Measurements from ENCODE around the gene MFSD12. TPM values are rescaled to one million over a fixed set of nuclear protein-coding genes. Genes with fewer than 3 reads are reported as not detected.

The MFSD12 gene
- total RNA-seq, 1 donor from 2014 or later, result 181 TPM

DNA sequence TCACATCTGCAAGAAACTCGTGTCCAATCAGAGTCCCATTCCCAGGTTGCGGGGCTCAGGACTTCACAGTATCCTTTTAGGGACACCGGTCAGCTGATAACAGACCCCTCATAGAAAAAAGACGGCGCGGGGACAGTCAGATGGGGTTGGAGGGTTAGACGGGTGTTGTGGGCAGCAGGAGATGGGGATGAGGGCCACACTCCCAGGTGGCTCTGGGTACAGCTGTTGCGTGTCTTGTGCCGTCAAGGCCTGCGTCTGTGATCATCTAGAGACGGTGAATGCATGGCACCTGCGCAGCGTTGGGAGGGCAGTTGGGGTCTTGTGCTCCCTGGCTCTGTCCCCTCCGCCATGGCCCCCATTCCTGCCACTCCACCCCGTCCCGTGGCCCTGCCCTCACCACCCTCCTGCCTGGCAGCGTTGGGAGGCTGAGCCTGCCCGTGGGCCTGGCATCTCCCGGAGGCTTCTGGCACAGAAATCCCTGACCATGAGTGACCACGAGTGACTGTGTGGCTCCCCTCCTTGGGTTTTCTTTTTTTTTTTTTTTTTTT, 32.4 kb downstream of the MFSD12 start:
- no peak overlapping the region for H3K4me3 Mint-ChIP-seq (ENCODE audit: unreplicated experiment)
- H3K27me3 Mint-ChIP-seq (ENCODE audit: low read depth, unreplicated experiment), result no peaks in the 10 kb centered on the region
- DNase-seq (ENCODE audit: low read depth), result no peak
- Histone ChIP-seq H3K36me3 (ENCODE audit: insufficient read depth, low read length) (peaks cover 4% of the 10 kb centered on the region), H3K4me2 (ENCODE audit: low read length) (no peak overlapping the region), H3K9ac (ENCODE audit: low read length) (no peak overlapping the region), H3K27ac (ENCODE audit: low read depth, low read length) (no peak overlapping the region), H3K4me3 (ENCODE audit: insufficient read depth, low read depth, low read length) (no peak overlapping the region), H3K4me1 (ENCODE audit: insufficient read depth, low read length) (no peaks in the 10 kb centered on the region), H2AFZ (ENCODE audit: low read depth, low read length) (no peak overlapping the region), H3K79me2 (ENCODE audit: insufficient read depth, low read length) (peaks cover 58% of the 10 kb centered on the region), H3K27me3 (ENCODE audit: insufficient read depth, low read length) (no peaks in the 10 kb centered on the region), H4K20me1 (ENCODE audit: insufficient read depth, low read length) (peaks cover 68% of the 10 kb centered on the region), H3K9me3 (ENCODE audit: insufficient read depth, low read depth, low read length) (no peaks in the 10 kb centered on the region)
- H3K4me1 Mint-ChIP-seq (ENCODE audit: low read depth, unreplicated experiment), result peaks cover 5% of the 10 kb centered on the region
- no peak for FAIRE-seq
- peaks cover 6% of the 10 kb centered on the region for H3K36me3 Mint-ChIP-seq (ENCODE audit: low read depth, unreplicated experiment)
- H3K27ac Mint-ChIP-seq (ENCODE audit: unreplicated experiment), result no peak overlapping the region
- no peaks in the 10 kb centered on the region for H3K9me3 Mint-ChIP-seq (ENCODE audit: unreplicated experiment)
- TF ChIP-seq, protein P1, sequence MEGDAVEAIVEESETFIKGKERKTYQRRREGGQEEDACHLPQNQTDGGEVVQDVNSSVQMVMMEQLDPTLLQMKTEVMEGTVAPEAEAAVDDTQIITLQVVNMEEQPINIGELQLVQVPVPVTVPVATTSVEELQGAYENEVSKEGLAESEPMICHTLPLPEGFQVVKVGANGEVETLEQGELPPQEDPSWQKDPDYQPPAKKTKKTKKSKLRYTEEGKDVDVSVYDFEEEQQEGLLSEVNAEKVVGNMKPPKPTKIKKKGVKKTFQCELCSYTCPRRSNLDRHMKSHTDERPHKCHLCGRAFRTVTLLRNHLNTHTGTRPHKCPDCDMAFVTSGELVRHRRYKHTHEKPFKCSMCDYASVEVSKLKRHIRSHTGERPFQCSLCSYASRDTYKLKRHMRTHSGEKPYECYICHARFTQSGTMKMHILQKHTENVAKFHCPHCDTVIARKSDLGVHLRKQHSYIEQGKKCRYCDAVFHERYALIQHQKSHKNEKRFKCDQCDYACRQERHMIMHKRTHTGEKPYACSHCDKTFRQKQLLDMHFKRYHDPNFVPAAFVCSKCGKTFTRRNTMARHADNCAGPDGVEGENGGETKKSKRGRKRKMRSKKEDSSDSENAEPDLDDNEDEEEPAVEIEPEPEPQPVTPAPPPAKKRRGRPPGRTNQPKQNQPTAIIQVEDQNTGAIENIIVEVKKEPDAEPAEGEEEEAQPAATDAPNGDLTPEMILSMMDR (IDR thresholded peaks at IDR 0.05; ENCODE audit: insufficient read depth, low read depth, low read length), result no peak
- TF ChIP-seq EZH2 (IDR thresholded peaks at IDR 0.05; ENCODE audit: insufficient read depth, low read length), result no peak

DNA sequence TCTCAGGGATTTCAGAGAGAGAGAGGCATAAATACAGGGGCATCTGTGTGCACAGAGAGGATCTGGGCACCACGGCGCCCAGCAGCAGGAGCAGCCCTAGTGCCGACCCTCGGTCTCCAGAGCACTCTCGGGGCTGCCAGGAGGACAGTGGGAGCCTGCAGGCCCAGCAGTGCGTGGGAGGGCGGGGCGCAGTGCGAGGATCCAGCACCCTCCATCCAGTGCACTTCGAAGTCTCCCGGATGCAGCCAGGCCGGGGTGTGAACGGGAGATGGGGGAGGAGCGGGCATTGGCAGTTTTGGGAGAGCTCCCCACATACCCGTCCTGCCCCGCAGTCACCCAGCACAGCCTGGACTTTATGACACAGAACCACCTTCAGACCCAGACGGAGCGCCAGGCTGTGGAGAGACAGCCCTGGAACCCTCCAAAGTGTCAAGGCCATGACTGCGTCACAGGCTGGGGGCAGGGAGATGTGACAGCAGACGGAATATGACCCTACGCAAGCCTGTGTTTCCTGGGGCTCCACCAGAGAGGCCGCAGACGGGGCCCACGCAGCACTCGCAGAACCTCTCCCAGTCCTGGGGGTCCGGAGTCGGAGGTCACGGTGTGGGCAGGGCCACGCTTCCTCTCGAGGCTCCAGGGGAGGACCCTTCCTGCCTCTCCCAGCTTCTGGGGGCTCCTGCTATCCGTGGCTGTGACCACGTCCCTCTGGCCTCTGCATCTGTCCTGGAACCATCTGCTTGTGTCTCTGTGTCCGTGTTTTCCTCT, 33.1 kb downstream of the MFSD12 start:
- H3K4me1 Mint-ChIP-seq (ENCODE audit: low read depth, unreplicated experiment), result peaks cover 5% of the 10 kb centered on the region
- Histone ChIP-seq H3K4me2 (ENCODE audit: low read length) (no peak overlapping the region), H4K20me1 (ENCODE audit: insufficient read depth, low read length) (peaks cover 75% of the 10 kb centered on the region)

More for the DNA sequence above, 33.1 kb downstream of the MFSD12 start:
- Mint-ChIP-seq H3K27ac (ENCODE audit: unreplicated experiment) (no peak overlapping the region), H3K36me3 (ENCODE audit: low read depth, unreplicated experiment) (peaks cover 6% of the 10 kb centered on the region), H3K4me3 (ENCODE audit: unreplicated experiment) (no peak overlapping the region), H3K9me3 (ENCODE audit: unreplicated experiment) (no peaks in the 10 kb centered on the region), H3K27me3 (ENCODE audit: low read depth, unreplicated experiment) (no peaks in the 10 kb centered on the region)
- Histone ChIP-seq H3K4me1 (ENCODE audit: insufficient read depth, low read length) (no peaks in the 10 kb centered on the region), H2AFZ (ENCODE audit: low read depth, low read length) (no peak overlapping the region), H3K27me3 (ENCODE audit: insufficient read depth, low read length) (no peaks in the 10 kb centered on the region), H3K79me2 (ENCODE audit: insufficient read depth, low read length) (peaks cover 65% of the 10 kb centered on the region), H3K27ac (ENCODE audit: low read depth, low read length) (no peak overlapping the region), H3K36me3 (ENCODE audit: insufficient read depth, low read length) (peaks cover 4% of the 10 kb centered on the region), H3K9ac (ENCODE audit: low read length) (no peak overlapping the region), H3K9me3 (ENCODE audit: insufficient read depth, low read depth, low read length) (no peaks in the 10 kb centered on the region), H3K4me3 (ENCODE audit: insufficient read depth, low read depth, low read length) (no peak overlapping the region)
- DNase-seq (ENCODE audit: low read depth), result no peak
- FAIRE-seq, result no peak
- TF ChIP-seq EZH2 (IDR thresholded peaks at IDR 0.05; ENCODE audit: insufficient read depth, low read length), result no peak
- TF ChIP-seq, protein P1 (IDR thresholded peaks at IDR 0.05; ENCODE audit: insufficient read depth, low read depth, low read length), result no peak

Measured in astrocyte (in vitro differentiated cells and primary cell).